Ovary (tissue), 9 donors: ENCODE measurements around the gene FHOD3. TPM values are rescaled to one million over a fixed set of nuclear protein-coding genes. Genes with fewer than 3 reads are reported as not detected.
"Not testable (repeated sequence)": the region's sequence is repeated elsewhere in the genome, so short reads cannot be mapped to it uniquely, and the experiment has no call there.

ENCODE experiments used
- DNase-seq, 5 donors: peaks; one replicate each; pipeline ENCODE4 v3.0.0-alpha.2; 2019 to 2020
- H3K27ac ChIP-seq, 2 donors: fragments of 200-600 bp; one replicate each; pipeline versions ENCODE4 v1.5.1 to v1.8.0; 2019 to 2022
- H3K27me3 ChIP-seq: fragments of 200-600 bp; one replicate; pipeline ENCODE4 v1.8.0; 2022
- H3K36me3 ChIP-seq: fragments of 200-600 bp; sonication (generic); one replicate; pipeline ENCODE4 v1.5.1; 2019
- H3K4me1 ChIP-seq: one replicate; pipeline ENCODE4 v1.8.1; 2013; ENCODE audit warnings: mild to moderate bottlenecking, moderate library complexity; ENCODE audit not compliant: insufficient read depth
- H3K4me3 ChIP-seq: fragments of 200-600 bp; sonication (generic); one replicate; pipeline ENCODE4 v1.5.1; 2017
- H3K9me3 ChIP-seq, 2 donors: fragments of 200-600 bp in 1 of 2; sonication (generic) in 1 of 2; one replicate each; pipeline versions ENCODE4 v1.5.1 to v1.8.1; 2013 to 2019; ENCODE audit warnings: mild to moderate bottlenecking in 1 of 2, moderate library complexity in 1 of 2
- EP300 ChIP-seq: sonication (generic); formaldehyde crosslinking; IDR thresholded peaks from one replicate; pipeline ENCODE4 v1.6.1; 2017; ENCODE audit warnings: antibody characterized with exemption
- POLR2A ChIP-seq: fragments of 450-650 bp; IDR thresholded peaks from one replicate; pipeline ENCODE4 v1.6.1; 2017; ENCODE audit warnings: antibody characterized with exemption, mild to moderate bottlenecking, moderate library complexity
- WGBS, 3 donors: extraction: QIAGEN DNeasy Blood & Tissue Kit in 1 of 3; methylation state at CpG; one replicate each; pipeline versions ENCODE4 v1.1.5 to v1.1.7; 2013 to 2017; 5-methylcytosine and 5-hydroxymethylcytosine counted together
- intact Hi-C, 4 donors: fragments of 100-400 bp; cut with DNase I; formaldehyde crosslinking; loops; one replicate each; pipeline versions ENCODE4 v1.11.0 to v1.15.1; 2022 to 2023
- polyA plus RNA-seq, 2 donors: library from polyadenylated mRNA; stranded (reverse); fragments of 200-250 nt in 1 of 2; fragments of 350-450 nt in 1 of 2; fragmentation: Illumina TruSeq in 1 of 2; extraction: RNeasy Lipid Tissue Mini Kit (QIAGEN cat#74804) in 1 of 2; gene quantifications; one replicate each; pipeline ENCODE4 v1.2.3, GENCODE V29; 2013 to 2014
- total RNA-seq, 7 donors: library from RNA; depleted of rRNA in 2 of 7; stranded (reverse); fragments of >200 nt in 2 of 7; fragmentation: NEBNext Ultra II Directional in 3 of 7; extraction: Animal tissue kit (Norgen Biotek cat#: 25700) in 3 of 7; gene quantifications; one replicate each; pipeline versions ENCODE4 v1.1.0 to v1.2.4, GENCODE V29; 2016 to 2023
- TF ChIP-seq, protein P1 (sequence below), 3 donors: fragments of 450-650 bp in 2 of 3; fragments of 200-600 bp in 1 of 3; IDR thresholded peaks; one replicate each; pipeline versions ENCODE4 v1.5.1 to v1.8.0; 2016 to 2022; ENCODE audit warnings: antibody characterized with exemption in 3 of 3, mild to moderate bottlenecking in 1 of 3
- donor health status: DM: no; HTN: no; CAD: no; lungs with moderate emphysema.
- donor health status: DM: no; HTN: no; CAD: no.
- donor health status: Bipolar disorder and iron deficiency.
- donor health status: DM: yes; HTN: yes; CAD: no.
- donor health status: DM: no; HTN: no; CAD: no.
- donor health status: DM: yes; HTN: yes; CAD: no.

The FHOD3 gene
- total and polyA plus RNA-seq, 9 donors = 3.5 to 62.5 (median 11.0) TPM

DNA sequence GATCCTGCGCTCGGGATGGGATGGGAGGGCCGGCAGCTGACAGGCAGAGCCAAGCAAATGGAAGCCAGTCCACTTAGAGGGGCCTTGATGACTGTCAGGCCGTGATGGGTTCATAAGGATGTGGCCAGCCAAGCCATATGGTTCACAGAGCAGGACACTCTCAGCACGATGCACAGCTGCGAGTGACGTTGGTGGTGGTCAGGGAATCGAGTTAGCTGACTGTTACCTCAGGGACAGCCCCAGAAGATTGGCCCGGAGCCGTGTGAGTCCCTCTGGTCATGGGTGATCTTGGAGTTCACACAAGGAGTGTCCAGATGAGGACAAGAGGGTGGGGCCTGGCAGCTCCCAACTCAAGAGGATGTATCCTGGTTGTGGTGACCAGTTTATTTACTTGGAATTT lies 461.1 kb downstream of the FHOD3 start:
- no peaks in the 10 kb centered on the region for H3K4me1 ChIP-seq
- H3K36me3 ChIP-seq = no peaks in the 10 kb centered on the region
- WGBS, 3 donors = 82 to 96% (median 87%) methylated on average over 10 of the region's 10 CpGs
- DNase-seq = no peak
- no peaks in the 10 kb centered on the region for H3K27me3 ChIP-seq
- intact Hi-C loops = loop anchor here in 2 of 4 donors (10.0 kb wide), 3 partner anchors 64 to 464 kb away; partner anchors contain the start of gene FHOD3 (in 1 of the 2)
- no peak for TF ChIP-seq POLR2A
- TF ChIP-seq, protein P1, sequence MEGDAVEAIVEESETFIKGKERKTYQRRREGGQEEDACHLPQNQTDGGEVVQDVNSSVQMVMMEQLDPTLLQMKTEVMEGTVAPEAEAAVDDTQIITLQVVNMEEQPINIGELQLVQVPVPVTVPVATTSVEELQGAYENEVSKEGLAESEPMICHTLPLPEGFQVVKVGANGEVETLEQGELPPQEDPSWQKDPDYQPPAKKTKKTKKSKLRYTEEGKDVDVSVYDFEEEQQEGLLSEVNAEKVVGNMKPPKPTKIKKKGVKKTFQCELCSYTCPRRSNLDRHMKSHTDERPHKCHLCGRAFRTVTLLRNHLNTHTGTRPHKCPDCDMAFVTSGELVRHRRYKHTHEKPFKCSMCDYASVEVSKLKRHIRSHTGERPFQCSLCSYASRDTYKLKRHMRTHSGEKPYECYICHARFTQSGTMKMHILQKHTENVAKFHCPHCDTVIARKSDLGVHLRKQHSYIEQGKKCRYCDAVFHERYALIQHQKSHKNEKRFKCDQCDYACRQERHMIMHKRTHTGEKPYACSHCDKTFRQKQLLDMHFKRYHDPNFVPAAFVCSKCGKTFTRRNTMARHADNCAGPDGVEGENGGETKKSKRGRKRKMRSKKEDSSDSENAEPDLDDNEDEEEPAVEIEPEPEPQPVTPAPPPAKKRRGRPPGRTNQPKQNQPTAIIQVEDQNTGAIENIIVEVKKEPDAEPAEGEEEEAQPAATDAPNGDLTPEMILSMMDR (IDR thresholded peaks at IDR 0.05) = no peak
- no peak for TF ChIP-seq EP300
- no peak overlapping the region for H3K4me3 ChIP-seq
- no peaks in the 10 kb centered on the region for H3K9me3 ChIP-seq
- no peak overlapping the region for H3K27ac ChIP-seq

DNA sequence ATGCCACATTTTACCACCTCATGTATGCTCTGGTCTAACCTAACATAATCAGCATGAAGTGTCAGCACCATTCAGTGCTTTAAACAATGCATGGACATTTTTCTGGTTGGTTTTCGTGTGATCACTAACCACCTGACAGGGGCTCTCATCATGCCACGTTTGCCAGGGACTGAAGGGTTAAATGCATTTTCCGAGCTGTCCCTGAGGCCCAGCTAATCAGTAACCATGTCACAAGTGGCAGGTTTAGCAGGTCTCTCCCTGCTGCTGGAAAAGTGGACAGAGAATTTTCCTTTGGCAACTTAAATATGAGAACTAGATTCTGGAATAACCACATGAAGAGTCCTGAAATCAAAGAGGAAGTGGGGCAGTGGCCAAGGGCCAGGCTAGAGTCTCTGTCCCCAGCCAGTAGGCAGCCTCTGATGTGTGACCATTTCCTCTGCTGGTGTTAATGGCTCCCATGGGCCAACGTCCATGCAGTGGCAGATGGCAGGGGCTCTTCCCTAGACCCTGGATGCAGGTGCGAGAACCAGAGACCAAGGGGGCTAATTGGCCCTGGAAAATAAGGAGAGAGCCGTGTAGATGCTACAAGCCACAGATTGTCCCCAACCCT lies 461.8 kb downstream of the FHOD3 start:
- H3K27me3 ChIP-seq = no peaks in the 10 kb centered on the region
- H3K27ac ChIP-seq = no peak overlapping the region
- WGBS, 3 donors = 74 to 82% (median 75%) methylated on average over 6 of the region's 6 CpGs
- no peaks in the 10 kb centered on the region for H3K36me3 ChIP-seq
- intact Hi-C loops = loop anchor here in 2 of 4 donors (10.0 kb wide), 3 partner anchors 64 to 464 kb away; partner anchors contain the start of gene FHOD3 (in 1 of the 2)
- no peaks in the 10 kb centered on the region for H3K4me1 ChIP-seq
- DNase-seq = no peak
- no peaks in the 10 kb centered on the region for H3K9me3 ChIP-seq
- TF ChIP-seq, protein P1 (IDR thresholded peaks at IDR 0.05) = no peak
- TF ChIP-seq POLR2A = no peak
- TF ChIP-seq EP300 = no peak
- H3K4me3 ChIP-seq = no peak overlapping the region

DNA sequence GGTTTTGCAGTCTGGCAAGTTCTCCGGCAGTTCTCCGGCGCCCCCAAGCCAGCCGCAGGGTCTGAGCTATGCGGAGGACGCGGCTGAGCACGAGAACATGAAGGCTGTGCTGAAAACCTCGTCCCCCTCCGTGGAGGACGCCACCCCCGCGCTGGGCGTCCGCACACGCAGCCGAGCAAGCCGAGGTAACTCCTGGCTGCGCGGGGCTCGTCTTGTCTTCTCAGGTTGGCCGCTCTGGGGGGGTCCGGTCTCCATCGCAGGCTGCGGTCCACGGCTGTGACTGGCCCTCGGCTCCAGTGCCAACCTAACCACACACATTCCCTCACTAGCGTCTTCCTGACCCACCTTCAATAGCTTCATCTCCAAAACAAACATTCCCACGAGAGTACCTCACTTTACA lies 463.1 kb downstream of the FHOD3 start:
- DNase-seq = no peak
- intact Hi-C loops = loop anchor here in 2 of 4 donors (10.0 kb wide), 2 partner anchors 56 to 466 kb away; partner anchors contain the start of gene FHOD3 (in 1 of the 2)
- H3K27ac ChIP-seq = no peak overlapping the region
- H3K4me1 ChIP-seq = no peaks in the 10 kb centered on the region
- H3K9me3 ChIP-seq = no peaks in the 10 kb centered on the region
- 94% methylated on average over 29 of the region's 29 CpGs for WGBS, 3 donors
- H3K4me3 ChIP-seq = no peak overlapping the region
- H3K36me3 ChIP-seq = no peaks in the 10 kb centered on the region
- no peaks in the 10 kb centered on the region for H3K27me3 ChIP-seq
- no peak for TF ChIP-seq EP300

DNA sequence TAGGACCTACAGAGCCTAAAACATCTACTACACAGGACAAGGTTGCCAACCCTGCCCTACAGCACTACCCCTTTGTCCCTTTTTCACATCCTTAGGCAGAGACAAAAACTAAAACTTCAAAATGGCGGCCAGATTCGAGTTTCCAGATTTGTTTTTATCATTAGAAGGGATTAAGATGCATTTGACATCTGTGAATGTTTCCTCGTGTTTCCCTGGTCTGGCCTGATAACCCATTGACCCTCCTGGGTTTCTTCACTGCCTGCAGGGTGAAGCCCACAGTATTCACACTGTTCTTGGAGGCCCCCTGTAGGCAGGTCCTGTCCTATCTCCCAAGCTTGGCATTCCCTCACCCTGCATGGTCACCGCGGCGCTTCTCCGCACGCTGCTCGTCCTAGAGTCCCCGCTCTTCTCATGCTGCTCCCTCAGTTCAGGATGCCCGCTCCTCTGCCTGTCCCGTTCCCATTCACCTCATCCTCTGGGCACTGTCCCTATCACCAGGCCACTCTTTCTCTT lies 463.7 kb downstream of the FHOD3 start:
- no peak overlapping the region for H3K27ac ChIP-seq
- no peaks in the 10 kb centered on the region for H3K27me3 ChIP-seq
- TF ChIP-seq, protein P1 (IDR thresholded peaks at IDR 0.05) = no peak
- no peak for TF ChIP-seq EP300
- no peak for TF ChIP-seq POLR2A
- DNase-seq = no peak
- no peaks in the 10 kb centered on the region for H3K36me3 ChIP-seq
- no peaks in the 10 kb centered on the region for H3K4me1 ChIP-seq
- WGBS, 3 donors = 92 to 94% (median 92%) methylated on average over 12 of the region's 12 CpGs
- no peak overlapping the region for H3K4me3 ChIP-seq
- H3K9me3 ChIP-seq = no peaks in the 10 kb centered on the region
- intact Hi-C loops = loop anchor here in 2 of 4 donors (10.0 kb wide), 2 partner anchors 56 to 466 kb away; partner anchors contain the start of gene FHOD3 (in 1 of the 2)

DNA sequence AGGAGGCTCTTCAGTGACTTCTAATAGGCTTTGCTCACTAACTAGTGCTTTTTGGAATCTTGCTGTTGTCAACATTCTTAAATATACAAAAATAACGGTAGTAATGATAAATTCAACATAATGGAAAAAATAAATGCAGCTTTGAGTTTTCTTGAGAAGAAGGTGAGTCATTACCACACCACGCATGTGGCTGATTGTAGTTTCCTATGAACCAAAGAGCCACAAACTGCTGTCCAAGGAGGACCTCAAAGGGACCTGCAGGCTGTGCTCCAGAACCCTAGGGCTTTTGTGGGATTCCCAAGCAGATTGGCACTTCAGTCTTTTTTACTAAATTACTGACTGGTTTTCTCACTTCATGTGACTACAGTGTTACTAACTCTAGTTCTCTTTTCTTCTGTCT lies 464.6 kb downstream of the FHOD3 start:
- Histone ChIP-seq H3K36me3 (no peaks in the 10 kb centered on the region), H3K4me3 (no peak overlapping the region), H3K27me3 (no peaks in the 10 kb centered on the region), H3K4me1 (no peaks in the 10 kb centered on the region), H3K9me3 (no peaks in the 10 kb centered on the region), H3K27ac (no peak overlapping the region)
- DNase-seq = no peak
- no peak for TF ChIP-seq POLR2A
- TF ChIP-seq EP300 = no peak
- TF ChIP-seq, protein P1 (IDR thresholded peaks at IDR 0.05) = no peak
- intact Hi-C loops = loop anchor here in 2 of 4 donors (10.0 kb wide), 2 partner anchors 57 to 467 kb away; partner anchors contain the start of gene FHOD3 (in 1 of the 2)
- WGBS, 3 donors = 73 to 88% (median 75%) methylated on average over 2 of the region's 2 CpGs

DNA sequence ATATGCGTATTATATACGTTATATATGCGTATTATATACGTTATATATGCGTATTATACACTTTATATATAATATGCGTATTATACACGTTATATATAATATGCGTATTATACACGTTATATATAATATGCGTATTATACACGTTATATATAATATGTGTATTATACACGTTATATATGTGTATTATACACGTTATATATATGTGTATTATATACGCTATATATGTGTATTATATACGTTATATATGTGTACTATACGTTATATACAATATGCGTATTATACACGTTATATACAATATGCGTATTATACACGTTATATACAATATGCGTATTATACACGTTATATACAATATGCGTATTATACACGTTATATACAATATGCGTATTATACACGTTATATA lies 465.5 kb downstream of the FHOD3 start:
- intact Hi-C loops = loop anchor here in 2 of 4 donors (10.0 kb wide), 2 partner anchors 58 to 468 kb away; partner anchors contain the start of gene FHOD3 (in 1 of the 2)
- H3K27me3 ChIP-seq, DNase-seq, H3K36me3 ChIP-seq, H3K9me3 ChIP-seq, H3K4me1 ChIP-seq, H3K4me3 ChIP-seq, H3K27ac ChIP-seq: not testable (repeated sequence)
- WGBS, 3 donors = 93 to 96% (median 94%) methylated on average over 24 to 26 of the region's 26 CpGs
